ENCODE data around the gene ARCN1. TPM values are rescaled to one million over a fixed set of nuclear protein-coding genes. Genes with fewer than 3 reads are reported as not detected.

The ARCN1 gene
- total RNA-seq, 2 experiments from 2014 or later: 51.0 to 98.9 TPM

- H3K36me3 ChIP-seq (ENCODE audit: insufficient read depth, low read length): no peaks in the 10 kb centered on the region
- no peak for TF ChIP-seq EZH2phosphoT487 (IDR thresholded peaks at IDR 0.05; ENCODE audit: borderline replicate concordance, low read depth, low read length)
- TF ChIP-seq, protein P1, sequence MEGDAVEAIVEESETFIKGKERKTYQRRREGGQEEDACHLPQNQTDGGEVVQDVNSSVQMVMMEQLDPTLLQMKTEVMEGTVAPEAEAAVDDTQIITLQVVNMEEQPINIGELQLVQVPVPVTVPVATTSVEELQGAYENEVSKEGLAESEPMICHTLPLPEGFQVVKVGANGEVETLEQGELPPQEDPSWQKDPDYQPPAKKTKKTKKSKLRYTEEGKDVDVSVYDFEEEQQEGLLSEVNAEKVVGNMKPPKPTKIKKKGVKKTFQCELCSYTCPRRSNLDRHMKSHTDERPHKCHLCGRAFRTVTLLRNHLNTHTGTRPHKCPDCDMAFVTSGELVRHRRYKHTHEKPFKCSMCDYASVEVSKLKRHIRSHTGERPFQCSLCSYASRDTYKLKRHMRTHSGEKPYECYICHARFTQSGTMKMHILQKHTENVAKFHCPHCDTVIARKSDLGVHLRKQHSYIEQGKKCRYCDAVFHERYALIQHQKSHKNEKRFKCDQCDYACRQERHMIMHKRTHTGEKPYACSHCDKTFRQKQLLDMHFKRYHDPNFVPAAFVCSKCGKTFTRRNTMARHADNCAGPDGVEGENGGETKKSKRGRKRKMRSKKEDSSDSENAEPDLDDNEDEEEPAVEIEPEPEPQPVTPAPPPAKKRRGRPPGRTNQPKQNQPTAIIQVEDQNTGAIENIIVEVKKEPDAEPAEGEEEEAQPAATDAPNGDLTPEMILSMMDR (conservative IDR thresholded peaks at IDR 0.05; ENCODE audit: low read length): no peak
- intact Hi-C loops (cut with micrococcal nuclease; ENCODE audit: unreplicated experiment): no loop called here
- no peaks in the 10 kb centered on the region for H3K79me2 ChIP-seq (ENCODE audit: insufficient read depth, low read depth, low read length)
- H3K4me2 ChIP-seq (ENCODE audit: low read length): no peak overlapping the region
- no peak for DNase-seq (ENCODE audit: low spot score)
- H3K9me2 ChIP-seq (ENCODE audit: insufficient read depth, low read length): no peaks in the 10 kb centered on the region
- H3K4me3 ChIP-seq (ENCODE audit: low read depth, low read length, poor library complexity, severe bottlenecking): no peak overlapping the region
- peaks cover 6% of the 10 kb centered on the region for H3K4me1 ChIP-seq (ENCODE audit: insufficient read depth, low read length, poor library complexity, severe bottlenecking)
- H2AFZ ChIP-seq (ENCODE audit: low read length): no peak overlapping the region
- POLR2A ChIA-PET: no interaction called here
- no TSS peak for BruUV-seq (replicated peaks)
- CTCF ChIA-PET (ENCODE audit: unreplicated experiment): no interaction called here
- H4K20me1 ChIP-seq (ENCODE audit: insufficient read depth, low read length): no peaks in the 10 kb centered on the region
- H3K27ac ChIP-seq (ENCODE audit: low read depth, low read length, poor library complexity, severe bottlenecking): no peak overlapping the region
- no peaks in the 10 kb centered on the region for H3K9me3 ChIP-seq (ENCODE audit: low read length)
These were observed 36.9 kb upstream of the ARCN1 start for GRCh38 chr11:118535261-118535660.

- BruUV-seq (replicated peaks): no TSS peak
- no peaks in the 10 kb centered on the region for H3K79me2 ChIP-seq (ENCODE audit: insufficient read depth, low read depth, low read length)
- H3K4me3 ChIP-seq (ENCODE audit: low read depth, low read length, poor library complexity, severe bottlenecking): no peak overlapping the region
- POLR2A ChIA-PET: interaction anchor here (0.9 kb wide), 1 partner anchor 11 kb away, joined by 3 read pairs; no protein-coding TSS in a partner anchor
- peaks cover under 1% of the 10 kb centered on the region for H3K4me1 ChIP-seq (ENCODE audit: insufficient read depth, low read length, poor library complexity, severe bottlenecking)
- no peaks in the 10 kb centered on the region for H3K36me3 ChIP-seq (ENCODE audit: insufficient read depth, low read length)
- no peaks in the 10 kb centered on the region for H3K9me2 ChIP-seq (ENCODE audit: insufficient read depth, low read length)
- TF ChIP-seq, protein P1 (conservative IDR thresholded peaks at IDR 0.05; ENCODE audit: low read length): no peak
- TF ChIP-seq EZH2phosphoT487 (IDR thresholded peaks at IDR 0.05; ENCODE audit: borderline replicate concordance, low read depth, low read length): no peak
- H3K27ac ChIP-seq (ENCODE audit: low read depth, low read length, poor library complexity, severe bottlenecking): no peak overlapping the region
- no peaks in the 10 kb centered on the region for H4K20me1 ChIP-seq (ENCODE audit: insufficient read depth, low read length)
- no peak for DNase-seq (ENCODE audit: low spot score)
- no peaks in the 10 kb centered on the region for H3K9me3 ChIP-seq (ENCODE audit: low read length)
- H2AFZ ChIP-seq (ENCODE audit: low read length): no peak overlapping the region
- H3K4me2 ChIP-seq (ENCODE audit: low read length): no peak overlapping the region
- intact Hi-C loops (cut with micrococcal nuclease; ENCODE audit: unreplicated experiment): no loop called here
- CTCF ChIA-PET (ENCODE audit: unreplicated experiment): no interaction called here
These were observed 35.5 kb upstream of the ARCN1 start for GRCh38 chr11:118536726-118537125.

DNA sequence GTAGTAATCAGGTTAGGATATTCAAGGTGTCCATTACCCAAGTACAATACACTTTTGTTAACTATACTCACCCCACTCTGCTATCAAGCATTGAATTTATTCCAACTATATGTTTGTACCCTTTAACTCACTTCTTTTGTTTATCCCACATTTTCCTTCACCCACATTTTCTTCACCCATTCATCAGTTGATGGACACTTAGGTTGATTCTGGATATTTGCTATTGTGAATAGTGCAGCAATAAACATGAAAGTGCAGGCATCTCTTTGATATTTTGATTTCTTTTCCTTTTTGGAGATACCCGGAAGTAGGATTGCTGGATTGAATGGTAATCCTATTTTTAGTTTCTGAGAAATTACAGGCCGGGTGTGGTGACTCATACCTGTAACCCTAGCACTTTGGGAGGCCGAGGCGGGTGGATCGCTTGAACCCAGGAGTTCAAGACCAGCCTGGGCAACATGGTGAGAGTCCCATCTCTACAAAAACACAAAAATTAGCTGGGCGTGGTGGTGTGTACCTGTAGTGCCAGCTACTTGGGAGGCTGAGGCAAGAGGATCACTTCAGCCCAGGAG, 34.7 kb upstream of the ARCN1 start:
- Histone ChIP-seq H3K9me3 (ENCODE audit: low read length) (no peaks in the 10 kb centered on the region), H3K27ac (ENCODE audit: low read depth, low read length, poor library complexity, severe bottlenecking) (no peak overlapping the region), H3K4me2 (ENCODE audit: low read length) (no peak overlapping the region), H3K4me3 (ENCODE audit: low read depth, low read length, poor library complexity, severe bottlenecking) (no peak overlapping the region), H3K36me3 (ENCODE audit: insufficient read depth, low read length) (no peaks in the 10 kb centered on the region), H4K20me1 (ENCODE audit: insufficient read depth, low read length) (no peaks in the 10 kb centered on the region), H3K79me2 (ENCODE audit: insufficient read depth, low read depth, low read length) (no peaks in the 10 kb centered on the region), H2AFZ (ENCODE audit: low read length) (no peak overlapping the region), H3K9me2 (ENCODE audit: insufficient read depth, low read length) (no peaks in the 10 kb centered on the region), H3K4me1 (ENCODE audit: insufficient read depth, low read length, poor library complexity, severe bottlenecking) (no peaks in the 10 kb centered on the region)
- intact Hi-C loops (cut with micrococcal nuclease; ENCODE audit: unreplicated experiment): no loop called here
- no peak for DNase-seq (ENCODE audit: low spot score)
- TF ChIP-seq, protein P1 (conservative IDR thresholded peaks at IDR 0.05; ENCODE audit: low read length): no peak
- no peak for TF ChIP-seq EZH2phosphoT487 (IDR thresholded peaks at IDR 0.05; ENCODE audit: borderline replicate concordance, low read depth, low read length)
- ChIA-PET POLR2A (no interaction called here), CTCF (ENCODE audit: unreplicated experiment) (no interaction called here)
- no TSS peak for BruUV-seq (replicated peaks)

Data from OCI-LY7 (cell line).